Colonic mucosa (tissue), 4 donors: ENCODE results near the gene BCL6. TPM values are rescaled to one million over a fixed set of nuclear protein-coding genes. Genes with fewer than 3 reads are reported as not detected.

Experiments
- DNase-seq: peaks from one replicate; pipeline ENCODE4 v3.0.0-alpha.2; 2020
- H3K27ac ChIP-seq: fragments of 200-600 bp; one replicate; pipeline ENCODE4 v1.8.0; 2021
- H3K27me3 ChIP-seq: fragments of 200-600 bp; one replicate; pipeline ENCODE4 v1.8.0; 2021
- H3K36me3 ChIP-seq: fragments of 200-600 bp; one replicate; pipeline ENCODE4 v1.8.0; 2021
- H3K4me1 ChIP-seq: fragments of 200-600 bp; one replicate; pipeline ENCODE4 v1.8.0; 2021; ENCODE audit warnings: mild to moderate bottlenecking
- H3K4me3 ChIP-seq: fragments of 200-600 bp; one replicate; pipeline ENCODE4 v1.8.0; 2021
- H3K9ac ChIP-seq, 2 donors: one replicate each; pipeline ENCODE4 v1.7.0; 2013; ENCODE audit warnings: control low read depth in 2 of 2, low read depth in 2 of 2, low read length in 2 of 2
- H3K9me3 ChIP-seq: fragments of 200-600 bp; one replicate; pipeline ENCODE4 v1.8.0; 2021
- CTCF ChIP-seq: fragments of 200-600 bp; IDR thresholded peaks from one replicate; pipeline ENCODE4 v1.8.0; 2022; ENCODE audit warnings: antibody characterized with exemption, mild to moderate bottlenecking
- intact Hi-C: fragments of 100-400 bp; cut with DNase I; formaldehyde crosslinking; loops from one replicate; pipeline ENCODE4 v1.14.1; 2022
- total RNA-seq, 2 donors: library from RNA; stranded (reverse); fragmentation: NEBNext Ultra II Directional in 1 of 2; extraction: Animal tissue kit (Norgen Biotek cat#: 25700) in 1 of 2; gene quantifications; one replicate each; pipeline ENCODE4 v1.2.1, GENCODE V29; 2021
- donor health status: healthy.
- donor health status: DM: no; HTN: no; CAD: no.
- donor health status: DM: no; HTN: no; CAD: no.

BCL6 gene
- total RNA-seq, 2 donors from 2014 or later: 8.8 to 30.2 TPM

- Histone ChIP-seq H3K9ac (peak overlapping the region; percentile 89 to 95), H3K9me3 (no peaks in the 10 kb centered on the region), H3K4me3 (peak overlapping the region; percentile 61), H3K27me3 (no peaks in the 10 kb centered on the region), H3K27ac (peak overlapping the region; percentile 97), H3K36me3 (no peaks in the 10 kb centered on the region), H3K4me1 (peaks cover 3% of the 10 kb centered on the region)
- intact Hi-C loops: loop anchor here (5.0 to 10.0 kb wide), 4 partner anchors 531 to 1404 kb away; no protein-coding TSS in a partner anchor
- peak; percentile 65 for DNase-seq
- no peak for TF ChIP-seq CTCF
Observed at GRCh38 chr3:187743195-187744141, 1.8 kb downstream of the BCL6 start.

- DNase-seq: peak; percentile 60
- Histone ChIP-seq H3K4me1 (peaks cover 3% of the 10 kb centered on the region), H3K4me3 (peak overlapping the region; percentile 61), H3K27me3 (no peaks in the 10 kb centered on the region), H3K9me3 (no peaks in the 10 kb centered on the region), H3K27ac (peak overlapping the region; percentile 97), H3K9ac (peak overlapping the region in 1 of 2 donors; percentile 95), H3K36me3 (no peaks in the 10 kb centered on the region)
- intact Hi-C loops: loop anchor here (5.0 to 10.0 kb wide), 4 partner anchors 532 to 1405 kb away; no protein-coding TSS in a partner anchor
- TF ChIP-seq CTCF: no peak
Observed at GRCh38 chr3:187742351-187743171, 2.7 kb downstream of the BCL6 start.

GRCh38 chr3:187741403-187742350 is 3.6 kb downstream of the BCL6 start:
- intact Hi-C loops: loop anchor here (2.0 to 10.0 kb wide), 6 partner anchors 533 to 1406 kb away; no protein-coding TSS in a partner anchor
- Histone ChIP-seq H3K4me1 (peaks cover 3% of the 10 kb centered on the region), H3K9ac (peak overlapping the region; percentile 65 to 95)

More at GRCh38 chr3:187741403-187742350, 3.6 kb downstream of the BCL6 start:
- Histone ChIP-seq H3K36me3 (no peaks in the 10 kb centered on the region), H3K9me3 (no peaks in the 10 kb centered on the region), H3K27me3 (no peaks in the 10 kb centered on the region), H3K27ac (peak overlapping the region; percentile 97), H3K4me3 (peak overlapping the region; percentile 54)
- peak; percentile 81 for TF ChIP-seq CTCF
- peak; percentile 82 for DNase-seq
